T-helper 2 cell treated with Interferon-gamma antibody and Interleukin-4, amounts not matched to agents 5 μg/mL and 100 μg/mL, for 36 hours (primary cell): Measurements from ENCODE around the gene PRRX1.

Source experiments
- DNase-seq: peaks from one replicate; pipeline ENCODE4 v3.0.0; 2021; ENCODE audit warnings: low spot score
- H3K27ac Mint-ChIP-seq: one replicate; pipeline ENCODE4 v1.8.0; 2021; ENCODE audit warnings: mild to moderate bottlenecking, mixed read lengths
- H3K27me3 Mint-ChIP-seq: one replicate; pipeline ENCODE4 v1.8.0; 2021; ENCODE audit warnings: low read depth, mixed read lengths
- H3K36me3 Mint-ChIP-seq: one replicate; pipeline ENCODE4 v1.8.0; 2021; ENCODE audit warnings: low read depth, mixed read lengths
- H3K4me1 Mint-ChIP-seq: one replicate; pipeline ENCODE4 v1.8.0; 2021; ENCODE audit warnings: low read depth, mixed read lengths
- H3K4me3 Mint-ChIP-seq: one replicate; pipeline ENCODE4 v1.8.0; 2022; ENCODE audit warnings: mild to moderate bottlenecking, moderate library complexity, mixed read lengths
- H3K9me3 Mint-ChIP-seq: one replicate; pipeline ENCODE4 v1.8.0; 2021; ENCODE audit warnings: mixed read lengths

The PRRX1 gene

DNA sequence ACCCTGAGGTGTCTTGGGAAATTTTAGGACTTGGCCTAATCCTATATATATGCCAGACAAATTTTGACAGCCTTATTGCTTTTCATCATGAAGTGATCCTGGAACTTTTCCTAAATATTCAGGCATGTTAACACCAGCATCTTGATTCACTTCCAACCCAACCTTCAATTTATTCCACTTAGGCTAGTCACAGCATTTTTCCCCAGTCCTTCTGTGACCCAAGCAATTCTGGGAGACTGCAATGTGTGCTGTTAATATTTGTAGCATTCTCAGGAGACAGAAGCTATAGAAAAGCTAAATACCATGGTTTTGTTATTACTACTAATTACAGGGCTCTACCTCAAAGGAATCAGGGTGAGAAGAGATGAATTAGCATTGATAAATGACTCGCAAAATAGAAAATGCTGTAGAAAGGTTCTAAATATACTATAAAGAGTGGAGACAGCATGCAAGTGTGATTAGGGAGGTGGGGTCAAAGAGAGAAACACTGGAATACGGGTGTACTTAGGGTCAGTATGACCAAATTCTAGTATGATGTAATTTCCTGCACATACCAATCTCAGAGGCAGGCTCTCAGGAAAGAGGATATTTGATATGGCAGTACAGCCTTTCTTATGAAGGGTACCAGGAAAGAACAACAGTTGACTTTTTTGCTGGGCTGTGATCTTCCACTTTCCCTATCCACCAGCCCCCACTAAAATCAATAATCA lies 29.1 kb downstream of the PRRX1 start:
- Mint-ChIP-seq H3K36me3 (no peaks in the 10 kb centered on the region), H3K4me1 (peaks cover 6% of the 10 kb centered on the region), H3K27me3 (peaks cover 4% of the 10 kb centered on the region), H3K9me3 (no peaks in the 10 kb centered on the region), H3K27ac (no peak overlapping the region), H3K4me3 (no peak overlapping the region)
- DNase-seq: no peak

DNA sequence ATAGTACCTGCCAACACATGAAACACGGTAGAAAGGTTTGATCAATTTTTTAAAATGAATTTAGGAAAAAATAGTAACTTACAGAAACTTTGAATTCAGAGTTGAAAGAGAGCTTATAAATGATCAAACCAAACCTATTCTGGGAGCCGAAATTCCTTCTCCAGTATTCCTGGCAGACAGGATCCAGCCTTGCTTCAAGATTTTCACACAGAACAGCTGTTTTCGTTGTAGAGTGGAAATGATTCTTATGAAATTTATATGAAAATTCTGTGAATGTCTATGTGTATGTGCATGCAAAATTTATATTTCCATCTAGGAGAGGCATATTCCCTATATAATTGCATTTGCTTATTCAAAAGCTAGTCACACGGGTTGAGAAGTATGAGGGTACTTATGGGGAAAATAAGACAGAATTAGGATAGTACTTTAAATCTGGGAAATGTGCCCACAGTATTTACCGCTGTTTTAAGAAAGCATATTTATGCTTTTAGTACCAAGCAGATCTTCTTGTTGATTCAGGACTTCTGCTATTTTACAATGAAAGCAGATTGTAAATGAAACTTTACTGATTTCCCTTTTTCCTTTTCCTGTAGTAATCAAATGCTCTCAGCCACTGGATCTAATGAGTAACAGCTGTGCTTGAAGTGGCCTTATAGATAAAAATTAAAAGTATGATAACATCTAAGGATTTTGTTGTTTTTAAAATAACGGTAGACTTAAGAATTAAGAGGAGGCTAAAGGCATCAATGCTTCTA lies 30.4 kb downstream of the PRRX1 start:
- DNase-seq: no peak
- Mint-ChIP-seq H3K4me1 (peaks cover 4% of the 10 kb centered on the region), H3K9me3 (no peaks in the 10 kb centered on the region), H3K27ac (no peak overlapping the region), H3K27me3 (peaks cover 4% of the 10 kb centered on the region), H3K36me3 (no peaks in the 10 kb centered on the region), H3K4me3 (no peak overlapping the region)

DNA sequence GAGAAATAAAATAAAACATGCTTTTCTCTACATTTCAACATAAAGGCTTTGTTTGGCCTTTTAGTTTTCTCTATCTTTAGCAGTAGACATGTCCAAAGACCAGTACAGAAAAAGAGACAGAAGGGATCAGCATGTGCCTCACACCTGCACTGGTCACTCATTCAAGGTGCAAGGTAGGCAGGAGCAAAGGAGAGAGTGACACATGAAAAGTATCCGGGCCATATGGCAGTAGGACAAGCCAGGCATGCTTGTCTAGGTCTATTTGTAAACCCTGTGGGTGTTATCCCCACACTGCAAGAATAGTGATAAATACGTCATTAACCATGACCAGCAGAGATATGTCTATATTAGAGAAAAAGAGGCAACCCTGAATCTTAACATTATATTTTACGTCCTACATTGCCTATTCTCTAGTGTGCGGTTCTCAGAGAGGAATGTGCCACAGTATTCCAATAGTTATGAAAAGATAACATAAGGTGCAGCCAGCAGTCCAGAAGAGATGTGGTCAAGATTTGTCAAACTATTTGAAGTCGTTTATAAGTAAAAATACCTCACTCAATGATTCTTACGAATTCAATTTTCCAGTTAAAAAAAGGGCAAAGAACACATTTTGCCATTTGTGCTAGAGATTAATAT lies 32.1 kb downstream of the PRRX1 start:
- Mint-ChIP-seq H3K27me3 (peaks cover 2% of the 10 kb centered on the region), H3K9me3 (no peaks in the 10 kb centered on the region), H3K4me3 (no peak overlapping the region), H3K27ac (no peak overlapping the region), H3K36me3 (no peaks in the 10 kb centered on the region), H3K4me1 (no peaks in the 10 kb centered on the region)
- no peak for DNase-seq

DNA sequence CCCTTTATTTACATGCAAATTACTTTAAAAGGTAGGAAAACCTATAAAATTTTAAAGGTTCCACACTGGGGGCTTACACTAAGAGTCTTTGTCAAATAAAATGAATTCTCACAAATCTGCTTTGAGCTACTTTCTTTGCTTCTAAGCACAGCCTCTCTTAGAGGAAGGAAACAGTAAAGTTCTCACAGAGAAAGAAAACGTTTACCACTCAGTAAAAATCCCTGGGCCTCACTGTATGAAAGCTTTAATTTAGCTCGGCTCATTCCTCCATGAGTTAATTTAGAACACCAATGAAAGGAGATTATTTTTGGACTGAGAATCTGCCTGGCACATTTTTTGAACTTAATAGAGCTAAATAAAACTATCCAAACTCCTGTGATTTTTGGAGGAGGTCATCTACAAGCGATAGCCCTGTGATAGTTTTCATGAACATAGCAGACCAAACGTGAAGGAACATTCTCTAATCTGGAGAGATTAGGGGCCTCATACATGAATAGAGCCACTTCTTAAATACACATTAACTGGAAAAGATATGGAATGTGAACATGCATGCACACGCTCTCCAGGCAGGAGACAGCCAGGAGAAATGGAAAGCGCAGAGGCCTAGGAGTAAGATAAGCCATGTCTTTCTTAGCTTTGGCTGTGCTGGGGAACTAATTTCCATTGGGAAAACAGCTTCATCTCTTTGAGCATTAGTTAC lies 32.8 kb downstream of the PRRX1 start:
- no peaks in the 10 kb centered on the region for H3K4me1 Mint-ChIP-seq
- no peak overlapping the region for H3K4me3 Mint-ChIP-seq
- no peak for DNase-seq
- no peaks in the 10 kb centered on the region for H3K36me3 Mint-ChIP-seq
- H3K9me3 Mint-ChIP-seq: no peaks in the 10 kb centered on the region
- no peaks in the 10 kb centered on the region for H3K27me3 Mint-ChIP-seq
- no peak overlapping the region for H3K27ac Mint-ChIP-seq

DNA sequence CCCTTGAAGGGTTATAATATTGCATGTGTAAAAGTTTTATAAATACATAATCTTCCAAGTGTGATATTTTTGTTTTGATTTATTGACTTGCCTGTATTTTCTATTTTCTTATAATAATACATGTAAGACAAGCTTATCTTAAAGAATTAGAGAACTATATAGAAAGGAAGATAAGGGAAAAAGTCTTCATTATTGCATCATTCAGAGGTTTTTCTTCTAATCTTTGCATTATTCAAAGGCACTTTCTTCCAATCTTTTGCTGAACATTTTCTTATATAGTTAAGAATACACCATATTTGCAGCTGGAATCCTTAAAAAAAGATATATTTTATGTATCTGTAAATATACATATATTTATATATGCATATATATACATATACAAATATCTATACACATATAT lies 33.4 kb downstream of the PRRX1 start:
- no peak overlapping the region for H3K4me3 Mint-ChIP-seq
- no peak overlapping the region for H3K27ac Mint-ChIP-seq
- H3K27me3 Mint-ChIP-seq: no peaks in the 10 kb centered on the region
- no peak for DNase-seq
- no peaks in the 10 kb centered on the region for H3K4me1 Mint-ChIP-seq
- H3K36me3 Mint-ChIP-seq: no peaks in the 10 kb centered on the region
- no peaks in the 10 kb centered on the region for H3K9me3 Mint-ChIP-seq

DNA sequence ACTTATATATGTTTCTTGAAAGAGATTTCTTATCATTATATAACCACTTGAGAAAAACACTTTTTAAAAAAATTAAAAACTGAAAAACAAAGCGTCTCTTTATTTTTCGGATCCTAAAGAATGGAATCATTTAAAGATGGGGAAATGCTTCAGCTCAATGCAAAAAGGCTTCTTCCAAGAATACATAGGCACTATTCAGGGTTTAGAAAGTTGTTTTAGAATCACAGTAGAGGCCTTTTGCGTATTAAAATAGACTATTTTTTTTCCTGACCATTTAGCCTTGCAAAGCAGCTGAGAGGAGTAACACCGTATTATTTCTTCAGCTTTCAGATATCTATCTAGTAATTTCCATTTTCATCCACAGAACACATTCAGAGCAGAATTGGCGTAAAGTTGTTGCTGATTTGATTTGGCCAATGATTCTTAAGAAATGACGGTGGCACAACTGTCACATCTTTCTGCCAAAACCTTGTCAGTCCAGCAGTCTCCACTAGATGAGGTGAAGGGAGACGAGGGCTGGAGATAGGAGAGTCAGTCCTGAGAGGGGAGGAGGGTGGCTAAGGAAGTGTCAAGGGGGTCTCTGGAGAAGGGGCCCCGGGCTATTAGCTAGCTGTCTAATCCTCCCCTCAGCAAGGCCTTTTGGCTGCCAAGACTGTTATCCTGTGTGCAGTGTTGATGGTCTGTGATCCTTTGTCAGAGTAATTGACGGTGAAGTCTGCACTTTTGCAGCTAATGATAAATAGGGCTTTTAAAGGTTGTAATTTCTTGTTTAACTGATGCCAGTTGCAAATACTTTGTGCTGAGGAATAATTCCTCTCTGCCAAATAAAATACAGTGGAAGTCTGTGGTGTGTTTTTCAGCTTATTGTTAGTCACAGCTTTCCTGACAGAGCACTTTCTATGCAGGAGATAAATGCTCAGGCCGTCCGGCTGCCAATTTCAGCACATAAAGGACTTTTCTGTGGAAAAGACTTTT lies 34.7 kb downstream of the PRRX1 start:
- Mint-ChIP-seq H3K27ac (no peak overlapping the region), H3K4me3 (no peak overlapping the region), H3K36me3 (no peaks in the 10 kb centered on the region), H3K4me1 (no peaks in the 10 kb centered on the region), H3K27me3 (no peaks in the 10 kb centered on the region), H3K9me3 (no peaks in the 10 kb centered on the region)
- no peak for DNase-seq

DNA sequence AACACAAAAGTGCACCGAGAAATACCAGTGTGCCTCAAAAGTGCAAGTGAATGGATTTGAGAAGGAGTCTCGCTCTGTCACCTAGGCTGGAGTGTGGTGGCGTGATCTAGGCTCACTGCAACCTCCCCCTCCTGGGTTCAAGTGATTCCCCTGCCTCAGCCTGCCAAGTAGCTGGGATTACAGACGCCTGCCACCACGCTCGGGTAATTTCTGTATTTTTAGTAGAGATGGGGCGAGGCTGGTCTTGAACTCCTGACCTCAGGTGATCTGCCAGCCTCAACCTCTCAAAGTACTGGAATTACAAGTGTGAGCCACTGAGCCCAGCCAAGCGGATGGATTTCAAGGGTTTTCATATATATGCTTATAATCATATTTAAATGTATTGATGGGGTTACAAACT lies 35.8 kb downstream of the PRRX1 start:
- H3K36me3 Mint-ChIP-seq: no peaks in the 10 kb centered on the region
- no peaks in the 10 kb centered on the region for H3K9me3 Mint-ChIP-seq
- no peak for DNase-seq

DNA sequence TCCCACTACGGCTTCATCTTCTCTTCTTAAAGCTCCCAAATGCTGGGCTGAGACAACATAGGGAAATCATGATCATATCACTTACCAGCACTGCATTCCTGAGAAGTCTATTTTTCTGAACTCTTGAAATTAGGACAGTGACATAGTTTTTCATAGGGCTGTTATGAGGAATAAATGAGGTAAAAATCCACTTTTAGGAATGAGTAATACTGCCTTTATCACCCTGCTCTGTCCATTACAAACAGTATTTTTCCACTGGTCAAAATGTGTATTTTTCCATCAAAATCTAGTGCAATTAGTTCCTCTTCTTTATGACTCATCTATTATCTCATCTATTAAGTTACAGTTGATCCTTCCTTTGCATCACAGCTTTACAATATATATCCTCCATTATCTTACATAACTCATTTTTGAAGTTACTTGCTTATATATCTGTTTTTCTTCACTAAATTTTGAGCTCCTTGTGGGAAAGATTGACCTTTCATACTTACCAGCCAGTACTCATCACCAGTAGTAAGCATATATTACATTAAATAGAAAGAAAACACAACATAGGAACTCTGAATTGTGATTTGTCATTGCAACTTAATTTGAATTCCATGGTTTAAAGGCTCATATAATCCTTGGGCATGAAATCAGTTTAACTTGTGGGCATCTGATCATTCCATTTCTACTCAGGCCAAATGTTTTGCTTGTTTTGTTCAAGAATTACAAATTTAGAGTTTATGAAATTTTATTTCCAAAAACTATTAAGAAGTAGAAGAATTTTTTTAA lies 37.1 kb downstream of the PRRX1 start:
- H3K4me3 Mint-ChIP-seq: no peak overlapping the region

More for the DNA sequence above, 35.8 kb downstream of the PRRX1 start:
- no peak overlapping the region for H3K27ac Mint-ChIP-seq
- no peaks in the 10 kb centered on the region for H3K4me1 Mint-ChIP-seq
- no peaks in the 10 kb centered on the region for H3K27me3 Mint-ChIP-seq
- H3K4me3 Mint-ChIP-seq: no peak overlapping the region

DNA sequence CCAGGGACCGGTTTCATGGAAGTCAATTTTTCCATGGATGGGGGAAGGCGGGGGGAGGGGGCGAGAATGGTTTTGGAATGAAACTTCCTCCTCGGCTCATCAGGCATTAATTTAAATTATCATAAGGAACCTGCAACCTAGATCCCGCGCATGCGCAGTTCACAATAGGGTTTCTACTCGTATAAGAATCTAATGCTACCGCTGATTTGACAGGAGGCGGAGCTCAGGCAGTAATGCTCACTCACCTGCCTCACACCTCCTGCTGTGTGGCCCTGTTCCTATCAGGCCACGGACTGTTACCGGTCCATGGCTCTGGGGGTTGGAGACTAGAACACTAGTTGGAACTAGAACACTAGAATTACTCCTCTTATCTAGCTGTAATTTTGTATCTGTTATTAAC lies 38.0 kb downstream of the PRRX1 start:
- no peaks in the 10 kb centered on the region for H3K36me3 Mint-ChIP-seq
- H3K4me3 Mint-ChIP-seq: no peak overlapping the region
- no peaks in the 10 kb centered on the region for H3K4me1 Mint-ChIP-seq

More for the DNA sequence above, 37.1 kb downstream of the PRRX1 start:
- no peaks in the 10 kb centered on the region for H3K27me3 Mint-ChIP-seq
- H3K9me3 Mint-ChIP-seq: no peaks in the 10 kb centered on the region
- DNase-seq: no peak
- no peak overlapping the region for H3K27ac Mint-ChIP-seq
- no peaks in the 10 kb centered on the region for H3K36me3 Mint-ChIP-seq
- H3K4me1 Mint-ChIP-seq: no peaks in the 10 kb centered on the region

DNA sequence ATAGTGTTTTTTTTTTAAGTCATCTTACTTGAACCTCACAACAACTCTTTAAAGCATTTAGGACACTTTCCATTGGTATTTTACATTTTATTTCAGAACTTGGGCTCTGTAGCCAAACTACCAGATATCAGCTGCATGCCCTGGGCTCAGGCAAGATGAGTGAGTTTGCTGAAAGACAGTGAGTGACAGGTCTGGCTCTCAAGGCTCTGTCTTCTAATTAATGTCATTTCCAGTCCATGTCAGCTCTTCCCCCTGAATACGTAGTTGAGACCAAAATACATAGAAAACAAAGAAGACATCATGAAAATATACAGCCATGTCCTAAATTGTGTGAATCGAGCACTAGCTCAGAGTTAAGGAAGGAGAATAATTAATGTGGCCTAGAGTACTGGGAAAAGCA lies 39.7 kb downstream of the PRRX1 start:
- no peak overlapping the region for H3K4me3 Mint-ChIP-seq
- H3K36me3 Mint-ChIP-seq: no peaks in the 10 kb centered on the region
- no peaks in the 10 kb centered on the region for H3K4me1 Mint-ChIP-seq
- no peak overlapping the region for H3K27ac Mint-ChIP-seq
- DNase-seq: no peak
- no peaks in the 10 kb centered on the region for H3K9me3 Mint-ChIP-seq
- H3K27me3 Mint-ChIP-seq: peaks cover 2% of the 10 kb centered on the region

More for the DNA sequence above, 38.0 kb downstream of the PRRX1 start:
- no peak for DNase-seq
- Mint-ChIP-seq H3K27me3 (no peaks in the 10 kb centered on the region), H3K9me3 (no peaks in the 10 kb centered on the region), H3K27ac (no peak overlapping the region)

DNA sequence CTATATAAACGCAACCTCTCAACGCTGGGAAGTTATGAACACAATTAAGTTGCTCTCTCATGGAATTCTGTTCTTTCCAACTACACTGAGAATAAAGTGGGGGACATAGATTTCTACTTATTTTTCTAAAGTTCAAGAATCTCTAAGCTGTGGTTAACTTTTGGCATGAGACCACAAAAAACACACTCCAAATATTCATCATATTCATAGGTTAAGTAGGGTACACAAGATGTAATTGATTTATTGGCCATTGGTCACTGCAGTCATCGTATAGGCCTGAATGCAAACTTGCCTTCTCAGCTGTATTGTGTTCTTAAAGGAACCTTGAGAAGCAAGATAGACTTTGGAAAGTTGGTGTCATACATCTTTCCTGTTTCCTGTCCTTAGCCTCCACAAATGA lies 40.3 kb downstream of the PRRX1 start:
- Mint-ChIP-seq H3K9me3 (no peaks in the 10 kb centered on the region), H3K27ac (no peak overlapping the region), H3K4me3 (no peak overlapping the region), H3K36me3 (no peaks in the 10 kb centered on the region), H3K4me1 (no peaks in the 10 kb centered on the region), H3K27me3 (peaks cover 2% of the 10 kb centered on the region)
- DNase-seq: no peak

DNA sequence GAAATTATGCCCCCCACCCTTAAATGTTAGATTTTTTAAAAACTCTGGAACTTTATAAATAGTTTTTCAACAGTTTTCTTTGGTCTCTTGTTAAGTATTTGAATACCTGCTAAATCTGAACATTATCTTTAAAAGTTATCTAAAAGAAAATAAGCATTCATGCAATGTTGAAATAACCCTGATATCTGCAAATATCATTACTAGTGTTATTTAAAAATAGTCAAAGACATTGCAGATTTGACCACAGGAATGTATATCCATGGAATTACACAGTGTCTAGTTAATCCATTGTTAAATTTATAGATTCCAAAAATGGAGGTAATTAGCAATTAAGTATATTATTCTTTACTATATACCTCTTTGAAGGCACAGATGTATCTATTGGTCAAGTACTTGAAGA lies 42.0 kb downstream of the PRRX1 start:
- Mint-ChIP-seq H3K36me3 (no peaks in the 10 kb centered on the region), H3K27ac (no peak overlapping the region), H3K4me3 (no peak overlapping the region), H3K27me3 (peaks cover 2% of the 10 kb centered on the region), H3K4me1 (no peaks in the 10 kb centered on the region), H3K9me3 (no peaks in the 10 kb centered on the region)
- DNase-seq: no peak
